Hepatocyte (in vitro differentiated cells): Measurements from ENCODE around the gene SGTA.

Experiments
- EZH2 ChIP-seq: fragments of 200-600 bp; sonication (generic); IDR thresholded peaks from 2 replicates; pipeline ENCODE4 v1.6.1; 2016; ENCODE audit warnings: antibody characterized with exemption, mild to moderate bottlenecking, borderline replicate concordance
- TF ChIP-seq, protein P1 (sequence below): fragments of 200-600 bp; sonication (generic); IDR thresholded peaks from 2 replicates; pipeline ENCODE4 v1.5.1; 2016; ENCODE audit warnings: antibody characterized with exemption, mild to moderate bottlenecking; ENCODE audit not compliant: poor library complexity

DNA sequence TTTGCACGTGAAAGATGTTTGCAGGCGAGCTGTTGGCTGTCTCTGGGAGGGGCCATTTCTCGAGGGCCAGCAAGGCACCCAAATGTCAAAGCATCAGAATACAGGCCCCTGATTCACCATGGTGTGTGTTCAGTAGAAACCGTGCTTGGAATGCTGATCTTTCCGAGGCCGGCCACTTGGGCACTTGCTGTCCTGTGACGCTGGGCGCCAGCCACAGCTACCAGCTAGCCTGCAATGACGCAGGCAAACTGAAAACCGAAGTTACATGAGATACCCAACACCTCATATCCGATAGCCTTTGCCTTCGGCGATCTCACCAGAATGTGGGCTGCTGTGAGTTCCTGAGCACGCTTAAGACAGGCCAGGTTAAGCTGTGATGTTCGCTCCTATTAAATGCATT is 14.2 kb upstream of the SGTA start:
- TF ChIP-seq EZH2, result no peak
- TF ChIP-seq, protein P1, sequence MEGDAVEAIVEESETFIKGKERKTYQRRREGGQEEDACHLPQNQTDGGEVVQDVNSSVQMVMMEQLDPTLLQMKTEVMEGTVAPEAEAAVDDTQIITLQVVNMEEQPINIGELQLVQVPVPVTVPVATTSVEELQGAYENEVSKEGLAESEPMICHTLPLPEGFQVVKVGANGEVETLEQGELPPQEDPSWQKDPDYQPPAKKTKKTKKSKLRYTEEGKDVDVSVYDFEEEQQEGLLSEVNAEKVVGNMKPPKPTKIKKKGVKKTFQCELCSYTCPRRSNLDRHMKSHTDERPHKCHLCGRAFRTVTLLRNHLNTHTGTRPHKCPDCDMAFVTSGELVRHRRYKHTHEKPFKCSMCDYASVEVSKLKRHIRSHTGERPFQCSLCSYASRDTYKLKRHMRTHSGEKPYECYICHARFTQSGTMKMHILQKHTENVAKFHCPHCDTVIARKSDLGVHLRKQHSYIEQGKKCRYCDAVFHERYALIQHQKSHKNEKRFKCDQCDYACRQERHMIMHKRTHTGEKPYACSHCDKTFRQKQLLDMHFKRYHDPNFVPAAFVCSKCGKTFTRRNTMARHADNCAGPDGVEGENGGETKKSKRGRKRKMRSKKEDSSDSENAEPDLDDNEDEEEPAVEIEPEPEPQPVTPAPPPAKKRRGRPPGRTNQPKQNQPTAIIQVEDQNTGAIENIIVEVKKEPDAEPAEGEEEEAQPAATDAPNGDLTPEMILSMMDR, result no peak
